ENCODE measurements around the gene MED12L. TPM values are rescaled to one million over a fixed set of nuclear protein-coding genes. Genes with fewer than 3 reads are reported as not detected.

The MED12L gene
- polyA plus RNA-seq, 3 donors: 0.03 to 0.09 TPM; not detected in 1

DNA sequence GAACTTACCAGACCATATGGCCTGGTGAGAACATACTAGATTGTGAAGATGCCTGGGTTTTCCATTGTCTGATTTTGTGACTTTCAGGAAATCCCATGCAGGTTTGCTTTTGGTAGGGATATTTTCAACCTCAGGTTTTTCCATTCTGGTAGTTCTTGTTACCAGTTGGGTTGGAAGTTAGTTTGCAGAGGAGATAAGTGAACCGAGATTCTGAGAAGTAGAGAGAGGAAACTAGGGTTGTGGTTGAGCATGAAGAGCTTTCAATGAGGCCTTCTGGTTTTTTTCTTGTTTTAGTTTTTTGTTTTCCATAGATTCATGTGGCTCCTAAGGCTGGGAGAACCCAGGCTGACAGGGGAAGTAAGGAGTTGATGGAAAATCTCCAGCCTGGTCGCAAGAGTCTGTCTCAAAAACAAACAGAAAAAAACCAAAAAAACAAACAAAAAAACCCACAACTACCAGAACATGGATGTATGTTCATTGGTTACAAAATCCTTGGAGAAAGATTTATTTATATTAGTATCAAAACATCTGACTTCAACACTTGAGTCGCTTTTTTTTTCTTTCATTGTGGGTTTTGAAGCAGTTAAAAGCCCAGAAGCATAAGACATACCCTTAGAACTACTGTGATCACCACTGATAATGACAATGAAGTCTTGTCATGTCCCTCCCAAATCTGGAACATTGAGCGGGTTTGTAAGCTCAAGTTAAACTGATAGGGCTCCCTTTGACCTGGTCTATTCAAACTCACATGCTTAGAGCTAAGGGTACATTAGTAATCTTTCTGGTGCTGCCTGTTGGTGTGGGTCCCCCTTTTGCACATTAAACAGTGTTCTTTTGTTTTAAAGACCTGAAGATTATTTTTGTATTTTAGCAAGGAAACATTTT lies 114.3 kb downstream of the MED12L start:
- no peak overlapping the region for H3K27ac ChIP-seq (ENCODE audit: low read depth, low read length)
- 83 to 91% (median 83%) methylated on average over 4 of the region's 4 CpGs for WGBS, 3 donors

DNA sequence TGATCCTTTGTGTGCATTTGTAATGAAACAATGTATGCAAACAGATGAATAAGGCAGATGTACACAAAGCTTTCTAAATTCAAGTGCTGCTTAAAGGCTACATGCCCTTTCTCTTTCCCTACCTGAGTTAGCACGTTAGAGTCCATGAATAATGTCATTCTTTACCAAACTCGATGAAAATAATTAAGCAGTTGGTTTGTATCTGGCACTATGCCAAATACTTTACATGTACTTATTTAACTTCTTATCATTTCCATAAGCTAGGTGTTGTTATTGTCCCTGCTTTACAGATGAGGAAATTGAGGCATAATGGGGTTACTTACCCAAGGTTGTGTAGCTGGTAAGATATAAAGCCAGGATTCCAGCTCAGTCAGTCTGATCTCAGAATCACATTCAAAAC lies 115.1 kb downstream of the MED12L start:
- 61 to 72% (median 71%) methylated on average over 2 of the region's 2 CpGs for WGBS, 3 donors

DNA sequence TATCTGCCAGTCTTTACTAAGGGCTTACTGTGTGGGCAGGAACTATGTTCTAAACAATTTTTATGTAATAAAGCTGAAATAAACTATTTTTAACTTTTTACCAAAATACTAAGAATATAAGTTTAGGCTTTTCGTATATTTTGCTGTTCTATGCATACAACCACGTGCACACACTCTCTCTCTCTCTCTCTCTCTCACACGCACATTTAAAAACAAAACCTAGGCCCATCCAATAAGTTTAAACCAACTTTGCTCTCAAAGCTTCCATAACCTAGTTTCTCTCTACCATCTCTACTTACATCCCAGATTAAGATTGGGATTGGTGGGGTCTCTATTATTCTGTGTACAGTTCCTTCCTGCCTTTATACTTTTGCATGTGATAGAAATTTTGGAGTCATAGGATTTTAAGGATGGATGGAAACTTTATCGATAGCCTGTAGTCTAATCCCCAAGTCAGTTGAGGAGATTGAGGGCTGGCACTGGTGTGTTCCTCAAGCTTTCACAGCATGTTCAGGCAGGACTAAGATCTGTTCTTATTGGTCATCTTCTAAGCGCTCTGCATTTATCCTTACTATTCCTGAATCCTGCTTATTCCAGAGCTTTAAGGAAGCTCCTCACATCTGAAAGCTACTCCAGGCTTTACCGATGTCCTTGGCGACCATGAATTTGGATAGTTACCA lies 115.7 kb downstream of the MED12L start:
- H3K27ac ChIP-seq (ENCODE audit: low read depth, low read length): no peak overlapping the region
- 89 to 92% (median 91%) methylated on average over 7 of the region's 7 CpGs for WGBS, 3 donors

More for the DNA sequence above, 115.1 kb downstream of the MED12L start:
- no peak overlapping the region for H3K27ac ChIP-seq (ENCODE audit: low read depth, low read length)

DNA sequence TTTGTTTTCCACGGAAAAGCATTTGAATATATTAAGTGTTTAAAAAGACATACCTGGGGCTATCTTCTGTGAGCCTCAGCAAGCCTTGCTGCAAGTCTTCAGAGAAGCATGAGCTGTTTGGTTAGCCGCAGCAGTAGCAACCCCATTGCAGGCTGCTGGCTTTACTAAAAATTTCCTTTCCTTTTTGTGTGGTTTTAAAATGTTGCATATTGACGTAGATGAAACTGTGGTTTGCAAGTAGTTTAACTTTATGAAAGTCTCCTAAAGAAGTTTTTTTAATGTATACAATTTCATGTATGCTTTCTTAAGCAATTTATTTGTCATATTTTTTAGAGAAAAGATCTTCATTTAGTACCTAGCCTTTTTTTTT lies 117.6 kb downstream of the MED12L start, which contains the start of gene GPR171:
Gene GPR171 (minus strand): TSS at position 166 of the 370 bp plus-strand sequence. CDS start 3,830 bp downstream, outside the sequence.
- 71 to 87% (median 75%) methylated on average over 3 of the region's 3 CpGs for WGBS, 3 donors
- H3K27ac ChIP-seq (ENCODE audit: low read depth, low read length): no peak within 1 kb of the TSS

DNA sequence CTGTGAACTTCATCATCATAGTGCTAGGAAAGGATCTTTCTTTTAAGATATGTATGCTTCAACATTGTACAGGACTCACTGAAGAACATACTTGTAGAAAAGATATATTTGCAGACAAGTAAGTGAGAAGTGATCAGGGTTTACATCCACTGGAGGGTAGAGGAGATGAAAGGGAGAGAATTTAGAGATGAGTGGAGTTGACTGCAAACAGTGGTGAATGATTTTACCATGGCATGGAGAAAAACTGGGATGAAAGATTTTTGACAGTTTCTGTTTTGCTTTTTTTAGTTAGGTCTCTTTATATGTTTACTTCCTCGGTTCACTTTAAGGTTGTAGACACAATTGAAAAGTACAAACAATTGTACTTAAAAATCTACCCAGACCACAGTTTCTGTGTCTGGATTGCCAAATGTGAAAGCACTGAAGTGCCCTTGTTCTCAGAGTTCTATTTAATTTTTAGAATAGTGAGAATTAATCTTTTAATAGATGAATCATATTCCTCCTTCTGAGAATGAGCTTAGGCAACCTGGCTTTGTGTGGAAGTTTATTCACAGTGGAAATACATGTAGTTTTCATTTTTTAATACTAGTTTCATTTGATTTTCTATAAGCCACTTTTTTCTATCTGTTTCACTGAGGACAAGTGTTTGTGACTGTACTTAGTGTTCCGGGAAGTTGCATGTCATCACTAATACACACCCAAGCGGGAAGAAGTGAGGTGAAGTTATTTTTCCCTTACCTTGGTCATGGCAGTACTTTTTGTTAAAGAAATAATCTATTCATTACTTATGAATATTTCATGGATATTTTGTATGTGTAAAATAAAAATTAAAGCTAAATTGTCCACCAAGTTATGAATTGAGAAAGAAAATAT lies 119.3 kb downstream of the MED12L start:
- 77 to 90% (median 86%) methylated on average over 3 of the region's 3 CpGs for WGBS, 3 donors

DNA sequence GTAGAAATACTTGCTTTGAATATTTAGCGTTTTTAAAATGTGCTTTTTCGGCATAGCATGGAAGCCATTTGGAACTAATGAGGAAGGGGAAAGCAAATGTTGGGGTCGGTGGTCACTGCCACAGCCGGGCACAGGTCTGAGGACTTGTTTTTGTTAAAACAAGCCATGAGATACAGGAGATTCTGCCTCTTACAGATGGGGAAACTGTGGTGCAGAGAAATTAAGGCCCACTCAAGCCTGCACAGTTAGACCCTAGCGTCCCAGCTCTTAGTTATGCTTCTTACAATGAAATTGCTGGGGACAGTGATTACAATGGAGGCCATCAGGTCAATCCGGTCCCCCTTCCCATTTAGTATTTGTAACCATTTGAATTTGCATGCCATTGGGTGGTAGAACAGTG lies 120.0 kb downstream of the MED12L start:
- WGBS, 3 donors: 91 to 96% (median 95%) methylated on average over 6 of the region's 6 CpGs
- no peak overlapping the region for H3K27ac ChIP-seq (ENCODE audit: low read depth, low read length)

More for the DNA sequence above, 119.3 kb downstream of the MED12L start:
- H3K27ac ChIP-seq (ENCODE audit: low read depth, low read length): no peak overlapping the region

DNA sequence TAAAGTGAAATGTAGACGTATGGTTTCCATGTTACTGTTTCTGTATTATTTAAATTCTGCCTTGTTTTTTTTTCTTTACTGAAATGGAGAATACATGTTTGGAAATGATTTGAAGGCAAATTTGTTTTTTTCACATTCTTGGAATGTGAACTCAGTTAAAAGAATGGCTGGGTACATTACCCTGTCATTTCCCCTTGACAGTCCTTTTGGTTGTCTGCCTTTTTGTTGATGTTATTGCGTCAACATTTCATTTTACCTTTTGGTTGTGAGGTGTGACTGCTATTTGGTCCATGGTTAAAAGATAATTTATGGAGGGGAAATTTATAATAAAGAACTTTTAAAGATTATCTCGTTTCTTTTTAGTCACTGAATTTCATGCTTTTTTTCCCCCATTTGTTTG lies 120.7 kb downstream of the MED12L start:
- WGBS, 3 donors: 83 to 87% (median 84%) methylated on average over 3 of the region's 3 CpGs
- H3K27ac ChIP-seq (ENCODE audit: low read depth, low read length): no peak overlapping the region

DNA sequence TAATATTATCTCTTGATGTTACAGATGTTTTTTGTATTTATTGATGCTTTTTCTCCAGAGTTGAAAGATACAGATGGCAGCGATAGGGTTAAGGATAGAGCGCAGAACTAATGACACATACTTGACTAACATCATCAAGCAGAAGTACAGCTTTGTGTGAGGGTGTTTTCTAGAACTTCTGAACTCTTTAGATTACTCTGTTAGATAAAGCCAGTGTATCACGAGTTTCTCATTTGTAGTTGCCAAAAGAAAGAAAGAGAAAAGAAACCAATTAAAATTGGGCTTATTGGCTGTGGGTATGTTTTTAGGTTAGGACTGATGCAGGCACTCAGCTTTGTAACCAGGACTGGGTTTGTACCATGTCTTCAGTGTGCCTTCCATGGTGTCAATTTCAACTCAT lies 124.2 kb downstream of the MED12L start:
- WGBS, 3 donors: 89 to 94% (median 94%) methylated on average over 3 of the region's 3 CpGs
- no peak overlapping the region for H3K27ac ChIP-seq (ENCODE audit: low read depth, low read length)

DNA sequence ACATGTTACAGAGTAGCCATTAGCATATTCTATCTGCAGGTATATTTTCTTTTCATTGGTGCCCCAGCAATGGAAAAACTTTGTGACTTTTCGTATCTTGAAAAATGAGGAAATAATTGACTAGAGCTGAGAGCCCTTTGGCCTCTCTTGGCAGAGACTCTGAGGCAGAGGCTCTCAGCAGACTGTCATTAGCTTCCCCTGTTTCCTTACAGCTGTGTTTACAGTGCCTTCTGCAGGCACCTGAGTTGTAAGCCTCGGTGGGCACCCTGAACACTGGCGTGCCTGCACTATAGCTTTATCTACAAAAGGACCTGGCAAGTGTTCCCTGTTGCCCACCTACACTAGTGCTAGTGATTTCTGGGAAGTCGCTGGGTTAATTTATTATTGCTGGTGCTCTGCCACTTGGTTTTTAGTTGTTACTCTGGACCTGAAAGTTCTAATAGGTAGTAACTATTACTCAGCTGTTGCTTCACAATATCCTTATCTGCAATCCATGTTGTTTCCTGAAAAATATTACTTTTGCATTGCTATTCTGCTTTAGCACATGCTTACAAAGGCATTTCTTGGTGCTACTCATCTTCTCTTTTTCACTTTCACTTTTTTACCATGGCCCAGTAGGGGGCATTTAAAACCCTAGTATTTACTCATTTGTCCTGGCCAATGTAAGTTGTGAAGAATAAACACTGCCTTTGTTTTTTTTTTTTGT lies 125.4 kb downstream of the MED12L start:
- 16 to 36% (median 29%) methylated on average over 4 of the region's 4 CpGs for WGBS, 3 donors

DNA sequence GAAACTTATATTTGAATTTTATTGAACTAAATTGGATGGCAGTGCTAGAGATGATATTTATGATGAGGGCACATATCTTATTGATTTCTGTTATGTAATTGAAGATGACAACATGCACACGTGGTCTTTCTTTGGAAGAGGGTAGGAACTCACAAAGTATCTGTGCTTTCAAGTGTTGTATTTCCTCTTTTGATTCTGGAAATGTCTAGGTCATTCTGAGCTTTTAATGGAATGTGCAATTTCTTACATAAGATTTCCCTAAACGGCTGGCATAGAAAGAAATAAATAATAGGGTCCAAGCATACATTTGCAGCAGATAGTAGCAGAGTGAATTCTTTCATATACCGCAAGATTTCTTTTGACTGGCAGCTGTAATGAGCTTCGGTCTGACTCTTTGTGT lies 127.7 kb downstream of the MED12L start:
- H3K27ac ChIP-seq (ENCODE audit: low read depth, low read length): no peak overlapping the region
- 69 to 73% (median 72%) methylated on average over 4 of the region's 4 CpGs for WGBS, 3 donors

More for the DNA sequence above, 125.4 kb downstream of the MED12L start:
- no peak overlapping the region for H3K27ac ChIP-seq (ENCODE audit: low read depth, low read length)

DNA sequence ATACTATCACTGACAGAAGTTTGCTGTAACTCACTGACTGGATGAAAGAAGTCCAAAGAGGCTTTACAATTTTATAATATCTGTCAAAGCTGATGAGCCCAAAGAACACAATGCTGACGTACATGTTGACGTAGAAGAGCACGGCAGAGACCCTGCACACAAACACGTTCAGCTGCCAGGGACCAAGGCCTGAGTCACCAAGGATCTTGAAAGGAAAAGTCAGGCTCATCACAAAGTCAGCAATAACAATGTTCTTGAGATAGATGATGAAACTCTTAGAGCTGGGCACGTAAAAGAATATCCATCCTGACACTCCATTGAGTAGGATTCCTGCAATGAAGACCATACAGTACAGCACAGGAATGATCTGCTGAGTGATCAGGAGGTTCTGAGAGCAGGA lies 128.4 kb downstream of the MED12L start:
- WGBS, 3 donors: 91 to 96% (median 92%) methylated on average over 5 of the region's 5 CpGs

DNA sequence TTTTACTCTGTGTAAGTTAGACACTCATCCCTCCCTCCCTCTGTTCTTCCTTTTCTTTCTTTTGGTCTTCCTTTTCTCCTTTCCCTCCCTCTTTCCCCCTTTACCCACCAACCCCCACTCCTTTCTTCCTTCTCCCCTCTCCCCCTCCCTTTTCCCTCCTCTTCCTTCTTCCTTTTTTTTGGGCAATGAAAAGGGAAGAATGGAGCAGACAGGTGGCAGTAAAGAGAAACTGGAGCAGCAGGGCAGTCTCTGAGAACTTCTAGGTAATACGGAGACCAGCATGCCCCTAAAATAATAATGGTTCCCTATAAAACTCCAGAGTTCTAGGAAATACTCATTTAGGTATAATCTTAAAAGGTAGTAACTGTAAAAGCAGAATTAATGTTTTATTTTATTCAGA lies 129.0 kb downstream of the MED12L start:
- WGBS, 3 donors: 69 to 75% (median 74%) methylated on average over 1 of the region's 1 CpG
- H3K27ac ChIP-seq (ENCODE audit: low read depth, low read length): no peak overlapping the region

More for the DNA sequence above, 128.4 kb downstream of the MED12L start:
- no peak overlapping the region for H3K27ac ChIP-seq (ENCODE audit: low read depth, low read length)

DNA sequence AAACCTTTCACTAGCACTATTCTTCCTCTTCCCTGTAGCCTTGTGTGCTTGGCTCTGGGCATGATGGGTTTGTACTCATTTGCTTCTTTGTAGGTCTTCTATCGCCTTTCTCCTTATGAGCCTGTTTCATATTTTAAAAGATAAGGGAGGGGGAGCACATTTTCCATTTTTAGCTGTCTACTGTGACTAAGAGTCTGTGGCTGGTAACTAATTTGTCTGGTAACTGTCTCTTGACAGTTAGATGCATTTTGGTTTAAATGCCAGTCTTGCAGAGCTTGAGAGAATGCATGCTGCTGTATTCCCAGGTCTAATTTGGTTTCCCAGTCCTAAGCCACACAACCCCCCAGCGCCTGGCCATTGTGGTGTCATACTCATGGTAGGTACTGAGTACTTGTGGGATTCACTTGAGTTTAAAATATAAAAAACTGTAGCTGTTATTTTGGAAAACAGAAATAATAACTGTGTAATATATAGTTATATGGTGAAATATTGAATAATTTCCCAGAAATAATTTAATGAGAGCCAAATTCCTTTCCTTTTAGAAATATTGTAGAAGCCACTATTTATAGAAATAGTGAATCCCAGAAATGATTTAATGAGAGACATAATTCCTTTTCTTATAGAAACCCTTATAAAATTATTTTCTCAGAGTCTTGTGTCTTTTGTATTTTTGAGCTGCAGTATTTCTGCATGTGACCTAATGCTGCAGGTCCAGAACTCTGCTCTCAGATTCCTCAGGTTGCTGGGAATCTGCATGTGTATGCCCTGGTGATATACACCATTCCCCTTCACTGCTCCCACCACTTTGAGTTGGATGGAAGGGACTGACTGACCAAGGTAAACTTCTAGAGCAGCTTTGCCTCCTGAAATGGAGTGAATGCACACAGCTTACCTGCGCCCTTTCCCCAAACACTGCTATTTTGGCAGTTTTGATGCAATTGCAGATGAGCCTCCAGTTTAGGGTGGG lies 131.5 kb downstream of the MED12L start:
- H3K27ac ChIP-seq (ENCODE audit: low read depth, low read length): no peak overlapping the region
- 79 to 86% (median 81%) methylated on average over 3 of the region's 3 CpGs for WGBS, 3 donors

DNA sequence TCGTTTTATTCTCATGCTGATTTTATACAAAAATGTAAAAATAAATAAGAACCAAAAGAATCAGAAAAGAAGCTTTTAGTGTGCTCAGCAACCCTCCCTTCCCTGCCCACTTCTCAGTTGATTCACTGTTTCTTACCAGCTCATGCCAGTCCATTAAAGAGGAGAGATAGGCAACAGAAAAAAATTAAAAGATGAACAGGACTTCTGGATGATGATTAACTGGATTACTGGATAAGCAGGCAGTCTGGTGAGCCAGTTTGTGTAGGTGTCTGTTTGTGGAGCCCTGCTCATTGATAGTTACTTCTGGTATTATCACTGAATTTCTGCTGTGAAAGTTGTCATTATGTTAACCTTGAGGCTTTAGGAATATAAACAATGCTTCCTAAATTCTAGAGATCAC lies 132.7 kb downstream of the MED12L start:
- 26 to 59% (median 46%) methylated on average over 1 of the region's 1 CpG for WGBS, 3 donors
- no peak overlapping the region for H3K27ac ChIP-seq (ENCODE audit: low read depth, low read length)

DNA sequence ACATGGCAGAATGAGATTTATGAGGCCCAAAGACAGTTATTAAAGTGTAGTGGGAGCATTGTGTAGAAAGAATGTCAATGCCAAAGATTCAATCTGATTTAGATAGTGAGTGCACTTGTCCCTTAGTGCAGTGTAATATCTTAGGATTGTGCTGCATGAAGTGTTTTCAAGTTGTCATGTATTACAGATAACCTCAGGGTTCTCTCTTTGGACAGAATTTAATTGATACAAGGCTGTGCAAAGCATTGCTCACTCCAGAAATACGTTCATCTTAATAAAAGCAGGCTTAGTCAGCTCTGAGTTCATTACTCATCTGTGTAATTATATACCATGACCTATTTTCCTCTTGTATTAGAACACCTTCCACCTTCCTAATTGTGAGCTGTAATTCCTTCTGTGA lies 133.6 kb downstream of the MED12L start:
- H3K27ac ChIP-seq (ENCODE audit: low read depth, low read length): no peak overlapping the region
- WGBS, 3 donors: 53 to 69% (median 58%) methylated on average over 1 of the region's 1 CpG

DNA sequence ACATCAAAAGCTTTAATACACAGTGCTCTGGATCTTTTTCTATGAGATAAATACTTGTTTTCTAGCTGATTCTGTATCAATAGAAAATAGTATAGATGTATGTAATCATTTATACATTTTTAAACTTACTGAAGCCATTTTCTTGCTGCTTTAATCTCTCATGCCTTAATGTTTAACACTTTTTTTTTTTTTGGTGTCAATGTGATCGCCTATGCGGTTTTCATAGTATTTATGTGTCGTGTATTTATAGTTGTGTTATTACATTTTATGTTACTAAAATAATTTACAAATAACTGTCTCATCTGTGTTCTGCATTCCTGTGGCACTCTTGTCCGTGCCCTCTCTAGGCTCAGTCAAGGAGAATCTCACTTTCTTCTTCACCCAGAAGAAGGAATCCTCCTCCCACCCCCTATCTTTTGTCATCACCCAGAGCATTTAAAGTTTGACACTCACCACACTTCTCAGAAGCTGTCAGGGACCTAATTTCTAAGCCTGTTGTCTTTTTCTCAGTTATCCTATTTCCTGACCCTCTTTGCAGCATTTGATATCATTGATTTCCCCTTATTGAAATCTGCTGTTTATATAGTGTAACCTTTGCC lies 138.9 kb downstream of the MED12L start:
- no peak overlapping the region for H3K27ac ChIP-seq (ENCODE audit: low read depth, low read length)
- 87 to 93% (median 92%) methylated on average over 4 of the region's 4 CpGs for WGBS, 3 donors
